B cell (primary cell): ENCODE measurements around the gene ANKS6. TPM values are rescaled to one million over a fixed set of nuclear protein-coding genes. Genes with fewer than 3 reads are reported as not detected.
A peak's percentile ranks its signal among the peaks of the same experiment; 100 is the strongest.

Experiments
- ATAC-seq: fragments of 200-7000 bp; cut with Tn5 transposase; one replicate; pipeline ENCODE4 v1.10.0; 2021; ENCODE audit warnings: low read depth, mild to moderate bottlenecking, moderate number of reproducible peaks, moderate library complexity
- CTCF ChIA-PET: fragments of 350-600 bp; sonication (Branson Sonifier 250); formaldehyde crosslinking; loops from one replicate; lab custom pipeline; 2021; ENCODE audit warnings: antibody characterized with exemption, inconsistent platforms; lab: Charles Lee
- POLR2A ChIA-PET: fragments of 350-600 bp; sonication (Branson Sonifier 250); formaldehyde crosslinking; loops from one replicate; lab custom pipeline; 2021; ENCODE audit warnings: antibody characterized with exemption; lab: Charles Lee
- DNase-seq: peaks from one replicate; pipeline ENCODE4 v3.0.0; 2013
- H2AFZ ChIP-seq: 2 replicates; pipeline ENCODE4 v1.6.1; 2012; ENCODE audit warnings: mild to moderate bottlenecking, low read depth, low read length; ENCODE audit not compliant: insufficient read depth, poor library complexity, severe bottlenecking
- H3K27ac ChIP-seq, 2 donors: 1 replicate in 1 of 2; 2 replicates in 1 of 2; pipeline ENCODE4 v1.5.1; 2012 to 2013; ENCODE audit warnings: low read length in 2 of 2, mild to moderate bottlenecking in 2 of 2, moderate library complexity in 1 of 2
- H3K27me3 ChIP-seq, 4 experiments: fragments of 200-600 bp in 1 of 4; sonication (generic) in 1 of 4; replicated peaks in 1 of 4; 1 replicate in 2 of 4; 2 replicates in 2 of 4; pipeline versions ENCODE4 v1.6.1 to v1.7.0; 2013 to 2016; ENCODE audit warnings: low read length in 3 of 4, mild to moderate bottlenecking in 2 of 4, mixed read lengths in 1 of 4, moderate library complexity in 1 of 4; ENCODE audit not compliant: insufficient read depth in 4 of 4, control insufficient read depth in 3 of 4; ENCODE audit errors: control extremely low read depth in 1 of 4
- H3K36me3 ChIP-seq, 2 experiments: replicated peaks in 1 of 2; 1 replicate in 1 of 2; 2 replicates in 1 of 2; pipeline versions ENCODE4 v1.6.1 to v1.7.1; 2013; ENCODE audit warnings: low read length in 1 of 2; ENCODE audit not compliant: insufficient read depth in 2 of 2, control insufficient read depth in 1 of 2; ENCODE audit errors: control extremely low read depth in 1 of 2, extremely low read depth in 1 of 2
- H3K4me1 ChIP-seq, 2 donors: fragments of 200-600 bp in 1 of 2; sonication (generic) in 1 of 2; 1 replicate in 1 of 2; 2 replicates in 1 of 2; pipeline versions ENCODE4 v1.5.1 to v1.6.1; 2013 to 2017; ENCODE audit warnings: low read length in 2 of 2; ENCODE audit not compliant: control insufficient read depth in 2 of 2, insufficient read depth in 2 of 2
- H3K4me2 ChIP-seq: replicated peaks from 2 replicates; pipeline ENCODE3; 2012; ENCODE audit warnings: mild to moderate bottlenecking, low read depth, low read length; ENCODE audit not compliant: poor library complexity, severe bottlenecking
- H3K4me3 ChIP-seq, 5 experiments: fragments of 200-600 bp in 1 of 5; sonication (generic) in 1 of 5; 1 replicate in 3 of 5; 2 replicates in 2 of 5; pipeline versions ENCODE4 v1.5.1 to v1.7.0; 2011 to 2016; ENCODE audit warnings: low read length in 4 of 5, mild to moderate bottlenecking in 4 of 5, low read depth in 2 of 5, control low read depth in 1 of 5, moderate library complexity in 1 of 5; ENCODE audit not compliant: insufficient read depth in 1 of 5; ENCODE audit errors: control extremely low read depth in 1 of 5, extremely low read depth in 1 of 5
- H3K79me2 ChIP-seq: fragments of 200-600 bp; sonication (generic); one replicate; pipeline ENCODE4 v1.6.0; 2016; ENCODE audit warnings: low read length; ENCODE audit not compliant: control insufficient read depth, insufficient read depth
- H3K9ac ChIP-seq: fragments of 200-600 bp; sonication (generic); 2 replicates; pipeline ENCODE4 v1.6.1; 2017; ENCODE audit warnings: mild to moderate bottlenecking, low read length, moderate library complexity
- H3K9me3 ChIP-seq, 3 donors: one replicate each; pipeline versions ENCODE4 v1.6.1 to v1.7.1; 2013; ENCODE audit warnings: low read length in 2 of 3; ENCODE audit not compliant: control insufficient read depth in 2 of 3, insufficient read depth in 1 of 3; ENCODE audit errors: control extremely low read depth in 1 of 3
- H4K20me1 ChIP-seq: 2 replicates; pipeline ENCODE4 v1.6.0; 2012; ENCODE audit warnings: mild to moderate bottlenecking, low read length; ENCODE audit not compliant: insufficient read depth, control insufficient read depth, poor library complexity, severe bottlenecking
- H3K27ac Mint-ChIP-seq: one replicate; pipeline ENCODE4 v1.8.0; 2021; ENCODE audit warnings: mixed read lengths
- H3K27me3 Mint-ChIP-seq: one replicate; pipeline ENCODE4 v1.8.0; 2021; ENCODE audit warnings: mixed read lengths
- H3K4me1 Mint-ChIP-seq: one replicate; pipeline ENCODE4 v1.8.0; 2021; ENCODE audit warnings: mixed read lengths
- H3K4me3 Mint-ChIP-seq: one replicate; pipeline ENCODE4 v1.8.0; 2021; ENCODE audit warnings: mixed read lengths
- H3K9me3 Mint-ChIP-seq: one replicate; pipeline ENCODE4 v1.8.0; 2022; ENCODE audit warnings: mixed read lengths; ENCODE audit not compliant: insufficient read depth
- CTCF ChIP-seq: fragments of 200-600 bp; IDR thresholded peaks from one replicate; pipeline ENCODE4 v1.8.0; 2022; ENCODE audit warnings: antibody characterized with exemption, mild to moderate bottlenecking
- EZH2 ChIP-seq: IDR thresholded peaks from 2 replicates; pipeline ENCODE4 v1.6.1; 2012; ENCODE audit warnings: borderline replicate concordance, low read depth, mild to moderate bottlenecking, moderate library complexity, low read length; ENCODE audit not compliant: insufficient read depth, poor library complexity, severe bottlenecking
- WGBS: methylation state at CpG from one replicate; pipeline ENCODE4 v1.1.5; 2013; ENCODE audit warnings: missing lambda C conversion rate; ENCODE audit not compliant: insufficient coverage; 5-methylcytosine and 5-hydroxymethylcytosine counted together
- intact Hi-C: fragments of 100-400 bp; cut with micrococcal nuclease; formaldehyde crosslinking; loops from one replicate; pipeline ENCODE4 v1.10.0; 2022
- polyA plus RNA-seq: library from polyadenylated mRNA; depleted of rRNA; stranded (reverse); fragments of >200 nt; gene quantifications from 2 replicates; pipeline ENCODE4 v1.2.3, GENCODE V29; 2012
- total RNA-seq, 2 donors: library from RNA; stranded (reverse); fragments of 120-200 nt in 1 of 2; gene quantifications; 1 replicate in 1 of 2; 2 replicates in 1 of 2; pipeline versions ENCODE4 v1.2.3 to v1.2.4, GENCODE V29; 2013 to 2022

The ANKS6 gene
- total and polyA plus RNA-seq, 2 donors (not counting 1 experiment from before 2014, with no cell fraction given), result 11.4 to 16.1 TPM

- DNase-seq (no peak), ATAC-seq (no peak)
- 95% methylated on average over 3 of the region's 3 CpGs for WGBS
- H3K27me3 ChIP-seq, result no peaks in the 10 kb centered on the region
- H3K4me1 ChIP-seq, result peaks cover 10 to 13% of the 10 kb centered on the region in 2 donors
- peaks cover 0 to 3% (median 2%) of the 10 kb centered on the region in 3 donors for H3K9me3 ChIP-seq
- no peak overlapping the region for H3K27ac Mint-ChIP-seq
- peaks cover 27% of the 10 kb centered on the region for H3K4me1 Mint-ChIP-seq
- H3K27ac ChIP-seq, result no peak overlapping the region
- H4K20me1 ChIP-seq, result no peaks in the 10 kb centered on the region
- no peak overlapping the region for H3K4me2 ChIP-seq
- CTCF ChIA-PET, result interaction anchor here (3.9 to 6.7 kb wide), 2 partner anchors 20 to 479 kb away, joined by 11 to 46 read pairs; no protein-coding TSS in a partner anchor
- peaks cover 9% of the 10 kb centered on the region for H3K9me3 Mint-ChIP-seq
- H3K36me3 ChIP-seq, result peaks cover 0 to 3% of the 10 kb centered on the region in 2 experiments
- H3K9ac ChIP-seq, result no peak overlapping the region
- intact Hi-C loops, result loop anchor here (10.0 kb wide), 1 partner anchor 1640 kb away; no protein-coding TSS in a partner anchor
- POLR2A ChIA-PET, result no interaction called here
- peak overlapping the region; percentile 80 for H3K4me3 Mint-ChIP-seq
- H3K79me2 ChIP-seq, result no peaks in the 10 kb centered on the region
- TF ChIP-seq CTCF (no peak), EZH2 (no peak)
- H3K27me3 Mint-ChIP-seq, result no peaks in the 10 kb centered on the region
- H2AFZ ChIP-seq, result no peak overlapping the region
- no peak overlapping the region for H3K4me3 ChIP-seq
Observed at GRCh38 chr9:98794802-98795201, 1.6 kb downstream of the ANKS6 start.

DNA sequence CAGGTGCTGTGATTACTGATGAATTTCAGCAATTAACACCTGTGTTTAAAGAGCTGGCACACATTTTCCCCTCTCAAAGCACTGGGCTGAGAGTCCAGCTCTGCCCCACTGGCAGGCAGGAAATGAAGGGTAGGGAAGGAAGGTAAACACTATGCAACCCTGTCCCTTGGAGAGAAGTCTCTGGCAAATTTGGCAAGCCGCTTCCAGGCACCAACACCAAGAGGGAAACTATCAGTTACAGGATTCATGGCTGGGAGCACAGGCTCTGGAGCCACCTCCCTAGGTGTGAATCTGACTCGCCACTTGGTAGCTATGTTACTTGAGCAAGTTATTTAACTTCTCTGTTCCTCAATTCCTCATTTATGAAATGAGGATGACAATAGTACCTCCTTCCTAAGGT, 3.3 kb downstream of the ANKS6 start:
- H3K4me3 Mint-ChIP-seq, result no peak overlapping the region
- peaks cover 0 to 3% of the 10 kb centered on the region in 2 experiments for H3K36me3 ChIP-seq
- no peaks in the 10 kb centered on the region for H4K20me1 ChIP-seq
- TF ChIP-seq CTCF, result no peak
- no peak for TF ChIP-seq EZH2
- no peaks in the 10 kb centered on the region for H3K27me3 ChIP-seq
- no CpG with 5 or more reads among the region's 2 CpGs for WGBS
- H3K9ac ChIP-seq, result no peak overlapping the region
- H3K4me1 ChIP-seq, result peaks cover 10 to 13% of the 10 kb centered on the region in 2 donors
- CTCF ChIA-PET, result interaction anchor here (0.6 to 6.7 kb wide), 3 partner anchors 18 to 477 kb away, joined by 4 to 46 read pairs (median 11); no protein-coding TSS in a partner anchor
- H3K27me3 Mint-ChIP-seq, result no peaks in the 10 kb centered on the region
- no peak overlapping the region for H3K27ac ChIP-seq
- H3K79me2 ChIP-seq, result no peaks in the 10 kb centered on the region
- no peak overlapping the region for H3K4me2 ChIP-seq
- no peak overlapping the region for H3K4me3 ChIP-seq
- no peak overlapping the region for H2AFZ ChIP-seq
- no peaks in the 10 kb centered on the region for H3K9me3 ChIP-seq
- peaks cover under 1% of the 10 kb centered on the region for H3K9me3 Mint-ChIP-seq
- H3K4me1 Mint-ChIP-seq, result peaks cover 27% of the 10 kb centered on the region
- H3K27ac Mint-ChIP-seq, result no peak overlapping the region
- POLR2A ChIA-PET, result interaction anchor here (0.9 kb wide), 1 partner anchor 15 kb away, joined by 3 read pairs; no protein-coding TSS in a partner anchor
- DNase-seq (no peak), ATAC-seq (no peak)
- intact Hi-C loops, result loop anchor here (10.0 kb wide), 1 partner anchor 1642 kb away; no protein-coding TSS in a partner anchor
